ENCODE results near the gene ACAP1. TPM values are rescaled to one million over a fixed set of nuclear protein-coding genes. Genes with fewer than 3 reads are reported as not detected.

ACAP1 gene
- total RNA-seq, 1 experiment from 2014 or later, result 8.8 TPM

GRCh38 chr17:7295230-7296180 lies 40.8 kb upstream of the ACAP1 start:
- CTCF ChIA-PET, result interaction anchor here (0.6 to 2.1 kb wide), 13 partner anchors 9 to 249 kb away, joined by 3 to 38 read pairs (median 6); partner anchors contain the start of genes ACADVL, DLG4, NEURL4 and SLC2A4
- H3K27ac ChIP-seq (ENCODE audit: low read depth, low read length), result peak overlapping the region; percentile 37
- no peak for TF ChIP-seq POLR2AphosphoS5 (IDR thresholded peaks at IDR 0.05; ENCODE audit: low read depth, low read length)
- no peak for TF ChIP-seq SP1 (IDR thresholded peaks at IDR 0.05; ENCODE audit: low read depth)
- TF ChIP-seq ZFX (IDR thresholded peaks at IDR 0.05), result 0 out of 2 replicates have a peak, but pooled peaks have one; percentile 27
- peak in 1 of 3 experiments; percentile 9; a peak in 1 of 6 replicates for TF ChIP-seq CTCF (IDR thresholded peaks at IDR 0.05 in 2 of 3, conservative IDR thresholded peaks at IDR 0.05 in 1 of 3; ENCODE audit: borderline replicate concordance in 1 of 3, insufficient read depth in 1 of 3, low read depth in 2 of 3, low read length in 2 of 3)
- TF ChIP-seq SIN3A (IDR thresholded peaks at IDR 0.05; ENCODE audit: low read depth), result no peak
- no peaks in the 10 kb centered on the region for H4K20me1 ChIP-seq (ENCODE audit: insufficient read depth)
- POLR2A ChIA-PET, result interaction anchor here (1.1 kb wide), 2 partner anchors 14 to 75 kb away, joined by 5 to 7 read pairs; partner anchors contain the start of gene SLC2A4
- H3K79me2 ChIP-seq (ENCODE audit: insufficient read depth, low read length), result no peaks in the 10 kb centered on the region
- H2AFZ ChIP-seq (ENCODE audit: low read depth, low read length, poor library complexity, severe bottlenecking), result peak overlapping the region; percentile 76
- no peaks in the 10 kb centered on the region for H3K9me2 ChIP-seq (ENCODE audit: insufficient read depth)
- no peaks in the 10 kb centered on the region for H3K9me3 ChIP-seq (ENCODE audit: control insufficient read depth in 1 of 2, insufficient read depth in 1 of 2, low read depth in 1 of 2, low read length in 2 of 2)
- BruUV-seq (replicated peaks), result no TSS peak
- ATAC-seq (no peak), DNase-seq (ENCODE audit: low read depth, low spot score) (no peak)
- peak overlapping the region; percentile 51 for H3K9ac ChIP-seq (ENCODE audit: low read length)
- H3K4me1 ChIP-seq (ENCODE audit: control insufficient read depth in 1 of 2, insufficient read depth in 2 of 2, low read length in 2 of 2), result peaks cover 17 to 41% of the 10 kb centered on the region in 2 experiments; a peak in 3 of 4 replicates
- H3K27me3 ChIP-seq (ENCODE audit: insufficient read depth, low read length), result no peaks in the 10 kb centered on the region
- intact Hi-C loops (cut with micrococcal nuclease), result loop anchor here (1.0 to 5.0 kb wide), 4 partner anchors 15 to 248 kb away; partner anchors contain the start of gene CLDN7
- peak overlapping the region in 1 of 2 experiments; percentile 33; a peak in 1 of 4 replicates for H3K4me3 ChIP-seq (replicated peaks in 1 of 2; ENCODE audit: low read depth in 1 of 2, low read length in 2 of 2)
- RAD21 ChIA-PET (ENCODE audit: low non-redundant PET in 1 of 2, low total read pairs in 2 of 2, uncharacterized antibody in 2 of 2, unreplicated experiment in 2 of 2), result interaction anchor here (1.4 to 1.9 kb wide), 4 partner anchors 14 to 130 kb away, joined by 3 to 17 read pairs (median 10); partner anchors contain the start of gene SLC2A4 (in 2 of the 2)
- no peaks in the 10 kb centered on the region for H3K36me3 ChIP-seq (ENCODE audit: control insufficient read depth in 1 of 2, insufficient read depth in 2 of 2, low read length in 2 of 2)
- peak overlapping the region; percentile 70 for H3K4me2 ChIP-seq (ENCODE audit: low read length)

Measured in HCT116 (cell line).